ENCODE measurements around the gene TEX50. TPM values are rescaled to one million over a fixed set of nuclear protein-coding genes. Genes with fewer than 3 reads are reported as not detected.
"Not testable (repeated sequence)": the region's sequence is repeated elsewhere in the genome, so short reads cannot be mapped to it uniquely, and the experiment has no call there.

The TEX50 gene
- total RNA-seq, 1 donor from 2014 or later = not detected

GRCh38 chr1:173608503-173609216 is 26.5 kb upstream of the TEX50 start:
- no peak overlapping the region for H3K4me3 ChIP-seq
- H3K4me1 ChIP-seq = no peaks in the 10 kb centered on the region
- TF ChIP-seq CTCF (IDR thresholded peaks at IDR 0.05) = no peak
- H3K9me3 ChIP-seq = no peaks in the 10 kb centered on the region
- H3K36me3 ChIP-seq = no peaks in the 10 kb centered on the region
- DNase-seq (ENCODE audit: low spot score in 2 of 2) = no peak
- no peak overlapping the region for H3K27ac ChIP-seq
- no peaks in the 10 kb centered on the region for H3K27me3 ChIP-seq
- intact Hi-C loops (cut with DNase I) = no loop called here

GRCh38 chr1:173613086-173613485 is 22.1 kb upstream of the TEX50 start:
- intact Hi-C loops (cut with DNase I); H3K36me3 ChIP-seq; H3K4me3 ChIP-seq; H3K9me3 ChIP-seq; H3K27me3 ChIP-seq; DNase-seq (ENCODE audit: low spot score in 2 of 2); H3K27ac ChIP-seq; H3K4me1 ChIP-seq: not testable (repeated sequence)

- intact Hi-C loops (cut with DNase I) = no loop called here
- no peaks in the 10 kb centered on the region for H3K27me3 ChIP-seq
- TF ChIP-seq CTCF (IDR thresholded peaks at IDR 0.05) = no peak
Measured at GRCh38 chr1:173616859-173617258, 18.3 kb upstream of the TEX50 start.

GRCh38 chr1:173627269-173627668 is 7.9 kb upstream of the TEX50 start:
- no peaks in the 10 kb centered on the region for H3K9me3 ChIP-seq
- no peak overlapping the region for H3K4me3 ChIP-seq
- intact Hi-C loops (cut with DNase I) = no loop called here
- DNase-seq (ENCODE audit: low spot score in 2 of 2) = no peak
- no peak for TF ChIP-seq CTCF (IDR thresholded peaks at IDR 0.05)
- H3K36me3 ChIP-seq = no peaks in the 10 kb centered on the region
- H3K27me3 ChIP-seq = no peaks in the 10 kb centered on the region
- H3K27ac ChIP-seq = no peak overlapping the region
- H3K4me1 ChIP-seq = no peaks in the 10 kb centered on the region

More at GRCh38 chr1:173616859-173617258, 18.3 kb upstream of the TEX50 start:
- peaks cover 0 to 19% of the 10 kb centered on the region in 2 donors for H3K9me3 ChIP-seq
- DNase-seq (ENCODE audit: low spot score in 2 of 2) = no peak
- H3K4me1 ChIP-seq = no peaks in the 10 kb centered on the region
- no peak overlapping the region for H3K27ac ChIP-seq
- H3K4me3 ChIP-seq = no peak overlapping the region
- H3K36me3 ChIP-seq = no peaks in the 10 kb centered on the region

- Histone ChIP-seq H3K4me3 (no peak overlapping the region), H3K9me3 (no peaks in the 10 kb centered on the region), H3K27ac (no peak overlapping the region), H3K4me1 (no peaks in the 10 kb centered on the region), H3K36me3 (no peaks in the 10 kb centered on the region), H3K27me3 (no peaks in the 10 kb centered on the region)
- DNase-seq (ENCODE audit: low spot score in 2 of 2) = no peak
- intact Hi-C loops (cut with DNase I) = no loop called here
- no peak for TF ChIP-seq CTCF (IDR thresholded peaks at IDR 0.05)
Measured at GRCh38 chr1:173628888-173629287, 6.2 kb upstream of the TEX50 start.

GRCh38 chr1:173637236-173638042 is 2.3 kb downstream of the TEX50 start:
- intact Hi-C loops (cut with DNase I); DNase-seq (ENCODE audit: low spot score in 2 of 2); H3K4me3 ChIP-seq; H3K27me3 ChIP-seq; H3K9me3 ChIP-seq; H3K36me3 ChIP-seq; H3K4me1 ChIP-seq; H3K27ac ChIP-seq: not testable (repeated sequence)
